Chondrocyte (in vitro differentiated cells): Measurements from ENCODE around the gene EML4. TPM values are rescaled to one million over a fixed set of nuclear protein-coding genes. Genes with fewer than 3 reads are reported as not detected.

Experiments used
- DNase-seq: peaks from one replicate; pipeline ENCODE4 v3.0.0; 2021; ENCODE audit warnings: mixed read lengths, low spot score
- H3K27ac Mint-ChIP-seq: one replicate; pipeline ENCODE4 v1.8.0; 2021; ENCODE audit warnings: mild to moderate bottlenecking, moderate library complexity, mixed read lengths; ENCODE audit not compliant: unreplicated experiment
- H3K27me3 Mint-ChIP-seq: 2 replicates; pipeline ENCODE4 v1.8.0; 2021; ENCODE audit warnings: low read depth, mixed read lengths
- H3K36me3 Mint-ChIP-seq: 2 replicates; pipeline ENCODE4 v1.8.0; 2021; ENCODE audit warnings: low read depth, mixed read lengths
- H3K4me1 Mint-ChIP-seq: 2 replicates; pipeline ENCODE4 v1.8.0; 2021; ENCODE audit warnings: low read depth, mild to moderate bottlenecking, mixed read lengths
- H3K4me3 Mint-ChIP-seq: one replicate; pipeline ENCODE4 v1.8.0; 2021; ENCODE audit warnings: mild to moderate bottlenecking, moderate library complexity, mixed read lengths; ENCODE audit not compliant: unreplicated experiment
- H3K9me3 Mint-ChIP-seq: 2 replicates; pipeline ENCODE4 v1.8.0; 2021; ENCODE audit warnings: low read depth, mixed read lengths
- total RNA-seq: library from RNA; stranded (reverse); gene quantifications from 3 replicates; pipeline ENCODE4 v1.2.1, GENCODE V29; 2021
- TF ChIP-seq, protein P1 (sequence below): fragments of 200-600 bp; sonication (generic); IDR thresholded peaks from 2 replicates; pipeline ENCODE4 v1.5.0; 2021; ENCODE audit warnings: antibody characterized with exemption, mild to moderate bottlenecking, moderate library complexity

Gene EML4
- total RNA-seq, 1 donor from 2014 or later = 50.0 TPM

DNA sequence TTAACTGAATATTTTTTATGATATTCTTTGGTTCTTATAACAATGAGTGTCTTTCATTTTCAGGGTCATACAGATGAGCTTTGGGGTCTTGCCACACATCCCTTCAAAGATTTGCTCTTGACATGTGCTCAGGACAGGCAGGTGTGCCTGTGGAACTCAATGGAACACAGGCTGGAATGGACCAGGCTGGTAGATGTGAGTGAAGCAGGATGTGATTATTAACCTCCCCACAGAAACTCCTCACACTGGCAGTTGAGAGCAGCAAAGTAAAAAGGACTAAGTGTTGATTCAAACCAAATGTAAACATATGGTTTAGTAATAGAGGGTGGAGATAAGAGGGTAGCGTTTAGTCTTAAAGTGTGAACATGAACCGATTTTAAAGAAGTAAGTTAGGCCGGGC lies 134.1 kb downstream of the EML4 start:
- no peaks in the 10 kb centered on the region for H3K27me3 Mint-ChIP-seq
- TF ChIP-seq, protein P1, sequence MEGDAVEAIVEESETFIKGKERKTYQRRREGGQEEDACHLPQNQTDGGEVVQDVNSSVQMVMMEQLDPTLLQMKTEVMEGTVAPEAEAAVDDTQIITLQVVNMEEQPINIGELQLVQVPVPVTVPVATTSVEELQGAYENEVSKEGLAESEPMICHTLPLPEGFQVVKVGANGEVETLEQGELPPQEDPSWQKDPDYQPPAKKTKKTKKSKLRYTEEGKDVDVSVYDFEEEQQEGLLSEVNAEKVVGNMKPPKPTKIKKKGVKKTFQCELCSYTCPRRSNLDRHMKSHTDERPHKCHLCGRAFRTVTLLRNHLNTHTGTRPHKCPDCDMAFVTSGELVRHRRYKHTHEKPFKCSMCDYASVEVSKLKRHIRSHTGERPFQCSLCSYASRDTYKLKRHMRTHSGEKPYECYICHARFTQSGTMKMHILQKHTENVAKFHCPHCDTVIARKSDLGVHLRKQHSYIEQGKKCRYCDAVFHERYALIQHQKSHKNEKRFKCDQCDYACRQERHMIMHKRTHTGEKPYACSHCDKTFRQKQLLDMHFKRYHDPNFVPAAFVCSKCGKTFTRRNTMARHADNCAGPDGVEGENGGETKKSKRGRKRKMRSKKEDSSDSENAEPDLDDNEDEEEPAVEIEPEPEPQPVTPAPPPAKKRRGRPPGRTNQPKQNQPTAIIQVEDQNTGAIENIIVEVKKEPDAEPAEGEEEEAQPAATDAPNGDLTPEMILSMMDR = no peak
- no peak overlapping the region for H3K4me3 Mint-ChIP-seq
- no peaks in the 10 kb centered on the region for H3K9me3 Mint-ChIP-seq
- peaks cover 21% of the 10 kb centered on the region for H3K36me3 Mint-ChIP-seq
- DNase-seq = no peak
- peaks cover 6% of the 10 kb centered on the region for H3K4me1 Mint-ChIP-seq
- H3K27ac Mint-ChIP-seq = no peak overlapping the region

DNA sequence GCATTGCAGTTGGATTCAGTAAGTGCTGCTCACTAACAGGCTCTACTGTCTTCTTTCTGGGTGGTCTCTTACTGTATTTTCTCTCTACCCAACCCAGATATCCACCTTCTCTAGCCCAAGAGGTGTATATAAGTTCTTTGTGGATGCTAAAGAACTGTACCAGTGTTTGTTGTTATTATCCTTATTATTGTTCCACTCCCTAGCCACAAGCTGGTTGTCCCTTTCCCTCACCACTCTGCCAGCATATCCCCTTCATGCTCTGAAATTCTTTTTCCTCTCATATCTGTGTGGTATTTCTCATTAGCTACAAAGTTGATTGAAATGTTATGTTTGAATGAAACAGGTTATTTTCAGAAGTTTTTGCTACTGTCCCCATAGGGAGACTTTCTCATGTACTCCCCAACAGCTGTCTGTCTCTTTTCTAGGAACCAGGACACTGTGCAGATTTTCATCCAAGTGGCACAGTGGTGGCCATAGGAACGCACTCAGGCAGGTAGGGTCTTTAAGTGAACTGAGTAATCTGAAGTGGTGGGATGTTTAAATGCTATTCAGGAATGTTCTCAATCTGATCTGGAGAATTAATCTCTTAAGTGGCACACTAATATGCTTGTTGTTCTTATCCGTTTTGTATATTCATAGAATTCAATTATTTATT lies 135.0 kb downstream of the EML4 start:
- Mint-ChIP-seq H3K9me3 (no peaks in the 10 kb centered on the region), H3K36me3 (peaks cover 21% of the 10 kb centered on the region), H3K27ac (no peak overlapping the region), H3K27me3 (no peaks in the 10 kb centered on the region), H3K4me1 (no peaks in the 10 kb centered on the region), H3K4me3 (no peak overlapping the region)
- TF ChIP-seq, protein P1 = no peak
- no peak for DNase-seq

DNA sequence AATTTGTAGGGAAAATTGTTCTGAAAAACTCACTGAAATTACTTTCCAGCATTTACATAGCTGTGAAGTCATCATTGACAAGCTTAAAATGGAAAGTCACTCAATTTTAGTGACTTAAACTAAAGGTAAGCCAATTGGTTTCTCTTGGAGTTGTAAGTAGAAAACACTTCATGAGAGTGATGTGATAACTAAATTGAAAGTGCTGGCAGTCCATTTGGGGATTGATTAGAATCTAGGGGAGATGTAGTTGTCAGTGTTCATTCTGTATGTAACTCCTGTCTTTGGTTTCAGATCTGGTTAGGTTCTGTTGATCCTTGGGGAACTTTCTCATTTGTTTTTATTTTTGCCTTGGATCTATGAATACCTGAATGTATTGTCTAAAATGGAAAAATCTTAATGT lies 138.0 kb downstream of the EML4 start:
- peaks cover 15% of the 10 kb centered on the region for H3K36me3 Mint-ChIP-seq
- TF ChIP-seq, protein P1 = no peak
- no peaks in the 10 kb centered on the region for H3K4me1 Mint-ChIP-seq
- no peak overlapping the region for H3K27ac Mint-ChIP-seq
- no peak for DNase-seq
- H3K27me3 Mint-ChIP-seq = no peaks in the 10 kb centered on the region
- no peaks in the 10 kb centered on the region for H3K9me3 Mint-ChIP-seq
- H3K4me3 Mint-ChIP-seq = no peak overlapping the region

DNA sequence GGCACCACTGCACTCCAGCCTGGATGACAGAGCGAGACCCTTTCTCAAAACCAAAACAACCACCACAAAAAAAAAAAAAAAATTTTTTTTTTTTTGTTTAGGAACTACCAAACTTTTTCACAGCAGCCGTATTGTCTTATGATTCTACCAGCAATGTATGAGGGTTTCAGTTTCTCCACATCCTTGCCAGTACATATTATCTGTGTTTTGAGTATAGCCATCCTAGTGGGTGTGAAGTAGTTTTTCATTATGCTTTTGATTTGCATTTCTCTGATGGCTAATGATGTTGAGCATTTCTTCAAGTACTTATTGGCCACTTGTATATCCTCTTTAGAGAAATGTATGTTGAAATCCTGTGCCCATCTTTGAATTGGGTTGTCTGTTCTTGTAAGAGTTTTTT lies 140.2 kb downstream of the EML4 start:
- H3K9me3 Mint-ChIP-seq = no peaks in the 10 kb centered on the region
- H3K27me3 Mint-ChIP-seq = no peaks in the 10 kb centered on the region
- no peaks in the 10 kb centered on the region for H3K4me1 Mint-ChIP-seq
- no peak overlapping the region for H3K27ac Mint-ChIP-seq
- TF ChIP-seq, protein P1 = no peak
- peaks cover 6% of the 10 kb centered on the region for H3K36me3 Mint-ChIP-seq
- no peak for DNase-seq
- no peak overlapping the region for H3K4me3 Mint-ChIP-seq

DNA sequence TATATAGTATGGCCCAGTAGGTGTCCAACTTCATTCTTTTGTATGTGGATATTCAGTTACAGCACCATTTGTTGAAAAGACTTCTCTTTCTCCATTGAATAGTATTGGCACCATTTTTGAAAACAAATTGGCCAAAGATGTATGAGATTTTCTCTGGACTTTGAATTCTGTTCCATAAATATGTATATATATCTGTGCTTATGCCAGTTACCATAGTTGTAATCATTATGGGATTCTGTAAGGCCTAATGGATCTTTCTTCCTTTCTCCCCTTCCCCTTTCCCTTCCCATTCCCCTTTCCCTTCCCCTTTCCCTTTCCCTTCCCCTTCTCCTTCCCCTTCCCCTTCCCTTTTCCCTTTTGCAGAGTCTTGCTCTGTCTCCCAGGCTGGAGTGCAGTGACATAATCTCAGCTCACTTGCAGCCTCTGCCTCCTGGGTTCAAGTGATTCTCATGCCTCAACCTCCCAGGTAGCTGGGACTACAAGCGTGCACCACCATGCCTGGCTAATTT lies 140.9 kb downstream of the EML4 start:
- no peak for DNase-seq
- TF ChIP-seq, protein P1 = no peak
- peaks cover 6% of the 10 kb centered on the region for H3K36me3 Mint-ChIP-seq
- H3K27ac Mint-ChIP-seq = no peak overlapping the region
- H3K27me3 Mint-ChIP-seq = no peaks in the 10 kb centered on the region
- H3K9me3 Mint-ChIP-seq = no peaks in the 10 kb centered on the region
- peaks cover 7% of the 10 kb centered on the region for H3K4me1 Mint-ChIP-seq
- H3K4me3 Mint-ChIP-seq = no peak overlapping the region
